H1 (cell line): ENCODE data around the gene CCDC192. TPM values are rescaled to one million over a fixed set of nuclear protein-coding genes. Genes with fewer than 3 reads are reported as not detected.

ENCODE experiments used
- BACH1 ChIP-seq: IDR thresholded peaks from 2 replicates; pipeline ENCODE4 v1.6.1; 2012; ENCODE audit warnings: low read length, improper control_type of control experiment
- CHD2 ChIP-seq: IDR thresholded peaks from 2 replicates; pipeline ENCODE4 v1.6.1; 2012; ENCODE audit warnings: low read length, improper control_type of control experiment
- JUN ChIP-seq: IDR thresholded peaks from 2 replicates; pipeline ENCODE4 v1.6.1; 2011; ENCODE audit warnings: low read depth, mild to moderate bottlenecking, improper control_type of control experiment, low read length
- NRF1 ChIP-seq: IDR thresholded peaks from 2 replicates; pipeline ENCODE4 v1.6.1; 2011; ENCODE audit warnings: mild to moderate bottlenecking, low read depth, low read length, improper control_type of control experiment
- polyA plus RNA-seq, 7 experiments: library from polyadenylated mRNA; depleted of rRNA in 3 of 7; stranded (reverse) in 5 of 7; unstranded in 2 of 7; fragments of >200 nt in 5 of 7; fragments of 200-250 nt in 2 of 7; gene quantifications; 1 replicate in 5 of 7; 2 replicates in 1 of 7; 4 replicates in 1 of 7; pipeline versions ENCODE4 v1.2.1 to v1.2.3, GENCODE V29; 2011 to 2013; ENCODE audit warnings: missing spikeins in 2 of 7, mixed read lengths in 2 of 7
- total RNA-seq: library from RNA; stranded (reverse); fragmentation: NEBNext Ultra II Directional; extraction: Animal tissue kit (Norgen Biotek cat#: 25700); gene quantifications from 2 replicates; pipeline ENCODE4 v1.2.1, GENCODE V29; 2021
- TF ChIP-seq, protein P1 (sequence below): IDR thresholded peaks from 2 replicates; pipeline ENCODE4 v1.6.1; 2012; ENCODE audit warnings: low read length, inconsistent platforms

Gene CCDC192
- total and polyA plus RNA-seq, 2 of the 8 experiments (the other 6 are each of a cell fraction or from before 2014, with no cell fraction given), result 0.61 TPM; not detected in 1

- TF ChIP-seq, protein P1, sequence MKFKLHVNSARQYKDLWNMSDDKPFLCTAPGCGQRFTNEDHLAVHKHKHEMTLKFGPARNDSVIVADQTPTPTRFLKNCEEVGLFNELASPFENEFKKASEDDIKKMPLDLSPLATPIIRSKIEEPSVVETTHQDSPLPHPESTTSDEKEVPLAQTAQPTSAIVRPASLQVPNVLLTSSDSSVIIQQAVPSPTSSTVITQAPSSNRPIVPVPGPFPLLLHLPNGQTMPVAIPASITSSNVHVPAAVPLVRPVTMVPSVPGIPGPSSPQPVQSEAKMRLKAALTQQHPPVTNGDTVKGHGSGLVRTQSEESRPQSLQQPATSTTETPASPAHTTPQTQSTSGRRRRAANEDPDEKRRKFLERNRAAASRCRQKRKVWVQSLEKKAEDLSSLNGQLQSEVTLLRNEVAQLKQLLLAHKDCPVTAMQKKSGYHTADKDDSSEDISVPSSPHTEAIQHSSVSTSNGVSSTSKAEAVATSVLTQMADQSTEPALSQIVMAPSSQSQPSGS, result no peak
- TF ChIP-seq JUN (no peak), CHD2 (no peak), NRF1 (no peak), BACH1 (no peak)
Observed at GRCh38 chr5:127860291-127860690, 157.1 kb downstream of the CCDC192 start (continued).
